Daoy (cell line): ENCODE measurements around the gene PLA2G4B. TPM values are rescaled to one million over a fixed set of nuclear protein-coding genes. Genes with fewer than 3 reads are reported as not detected.

Source experiments
- DNase-seq: peaks from one replicate; pipeline ENCODE4 v3.0.0-alpha.2; 2015; ENCODE audit warnings: low read depth
- total RNA-seq: library from RNA; depleted of rRNA; stranded (reverse); fragments of >200 nt; shearing (Covaris generic); gene quantifications from 2 replicates; pipeline ENCODE4 v1.2.3, GENCODE V29; 2014; rRNA removed

The PLA2G4B gene
- total RNA-seq, 1 experiment from 2014 or later = 4.6 TPM

- no peak for DNase-seq
Measured at GRCh38 chr15:41886741-41887140, 48.1 kb downstream of the PLA2G4B start.

- no peak for DNase-seq
Measured at GRCh38 chr15:41887161-41887560, 48.5 kb downstream of the PLA2G4B start.

- no peak for DNase-seq
Measured at GRCh38 chr15:41887893-41888292, 49.2 kb downstream of the PLA2G4B start.

- no peak for DNase-seq
Measured at GRCh38 chr15:41888662-41889253, 50.1 kb downstream of the PLA2G4B start.

- DNase-seq = no peak
Measured at GRCh38 chr15:41890050-41890690, 51.5 kb downstream of the PLA2G4B start.

- no peak for DNase-seq
Measured at GRCh38 chr15:41891226-41891625, 52.6 kb downstream of the PLA2G4B start.

GRCh38 chr15:41891946-41892345, 53.3 kb downstream of the PLA2G4B start:
- DNase-seq = no peak

- DNase-seq = no peak
Measured at GRCh38 chr15:41892621-41893421, 54.2 kb downstream of the PLA2G4B start.

- DNase-seq = no peak
Measured at GRCh38 chr15:41893422-41894250, 55.0 kb downstream of the PLA2G4B start, which contains the start of gene SPTBN5. SPTBN5 (minus strand) TSS chr15:41894053; CDS start chr15:41893497, 556 bp downstream.

GRCh38 chr15:41894251-41894790, 55.7 kb downstream of the PLA2G4B start:
- DNase-seq = no peak

GRCh38 chr15:41894791-41895463, 56.3 kb downstream of the PLA2G4B start:
- DNase-seq = peak; percentile 90

GRCh38 chr15:41895491-41895890, 56.8 kb downstream of the PLA2G4B start:
- no peak for DNase-seq

GRCh38 chr15:41895957-41896356, 57.3 kb downstream of the PLA2G4B start:
- DNase-seq = no peak

- no peak for DNase-seq
Measured at GRCh38 chr15:41896566-41896965, 57.9 kb downstream of the PLA2G4B start.

- DNase-seq = no peak
Measured at GRCh38 chr15:41897363-41897799, 58.7 kb downstream of the PLA2G4B start.

Other genes starting within 250 kb of the PLA2G4B start
- 28.2 and 36.2 TPM in 2 replicates for gene MGA, start 178.4 kb upstream of the PLA2G4B start, total RNA-seq
- gene MAPKBP1, start 64.4 kb upstream of the PLA2G4B start, total RNA-seq = 3.7 and 4.3 TPM in 2 replicates
- 0.65 and 3.0 TPM in 2 replicates for gene JMJD7, start 10.8 kb upstream of the PLA2G4B start, total RNA-seq
- gene SPTBN5, start 55.2 kb downstream of the PLA2G4B start, total RNA-seq = 1.1 and 3.8 TPM in 2 replicates
- gene EHD4, start 133.7 kb downstream of the PLA2G4B start, total RNA-seq = 21.9 and 26.9 TPM in 2 replicates
- gene PLA2G4E, start 182.2 kb downstream of the PLA2G4B start, total RNA-seq = not detected in 2 replicates